HepG2 (cell line): Measurements from ENCODE around the gene CD72. TPM values are rescaled to one million over a fixed set of nuclear protein-coding genes. Genes with fewer than 3 reads are reported as not detected.

Experiments
- BATF2 ChIP-seq: sonication (generic); formaldehyde crosslinking; IDR thresholded peaks from 2 replicates; pipeline ENCODE4 v1.8.0; 2022; ENCODE audit warnings: mild to moderate bottlenecking, missing genetic modification reagents, moderate library complexity
- E2F1 ChIP-seq: sonication (generic); formaldehyde crosslinking; IDR thresholded peaks from 2 replicates; pipeline ENCODE4 v1.5.0; 2020; ENCODE audit warnings: missing genetic modification reagents
- ETV6 ChIP-seq: sonication (generic); formaldehyde crosslinking; conservative IDR thresholded peaks from 2 replicates; pipeline ENCODE4 v1.4.0; 2020; ENCODE audit warnings: missing genetic modification reagents
- FOSL2 ChIP-seq: sonication (generic); formaldehyde crosslinking; IDR thresholded peaks from 2 replicates; pipeline ENCODE4 v1.4.0; 2020; ENCODE audit warnings: missing genetic modification reagents
- HNF4G ChIP-seq, 2 experiments: sonication (generic) in 1 of 2; formaldehyde crosslinking in 1 of 2; IDR thresholded peaks; 2 replicates each; pipeline versions ENCODE4 v1.4.0 to v1.6.1; 2011 to 2020; ENCODE audit warnings: borderline replicate concordance in 2 of 2, low read depth in 2 of 2, mild to moderate bottlenecking in 2 of 2, low read length in 1 of 2, missing genetic modification reagents in 1 of 2, moderate library complexity in 1 of 2
- KLF9 ChIP-seq: IDR thresholded peaks from 2 replicates; pipeline ENCODE4 v1.6.1; 2016; ENCODE audit warnings: low read depth
- MTF1 ChIP-seq: sonication (generic); formaldehyde crosslinking; IDR thresholded peaks from 2 replicates; pipeline ENCODE4 v1.5.0; 2020; ENCODE audit warnings: missing genetic modification reagents
- NPAS2 ChIP-seq: sonication (generic); formaldehyde crosslinking; IDR thresholded peaks from 2 replicates; pipeline ENCODE4 v1.8.0; 2022; ENCODE audit warnings: mild to moderate bottlenecking, missing genetic modification reagents, borderline replicate concordance
- POLR2AphosphoS2 ChIP-seq: IDR thresholded peaks from 2 replicates; pipeline ENCODE4 v1.6.1; 2011; ENCODE audit warnings: low read depth, low read length, improper control_type of control experiment
- POLR2AphosphoS5 ChIP-seq: IDR thresholded peaks from 2 replicates; pipeline ENCODE4 v1.6.1; 2012; ENCODE audit warnings: low read depth, low read length
- SRSF4 ChIP-seq: fragments of 200-400 bp; formaldehyde crosslinking; IDR thresholded peaks from one replicate; pipeline ENCODE4 v1.6.1; 2018; ENCODE audit warnings: mild to moderate bottlenecking, low read depth, low read length, moderate library complexity; ENCODE audit not compliant: poor library complexity, severe bottlenecking
- STAT6 ChIP-seq: sonication (generic); formaldehyde crosslinking; IDR thresholded peaks from 2 replicates; pipeline ENCODE4 v1.4.0; 2020; ENCODE audit warnings: missing genetic modification reagents, mild to moderate bottlenecking, borderline replicate concordance
- ZNF225 ChIP-seq: sonication (generic); formaldehyde crosslinking; IDR thresholded peaks from 2 replicates; pipeline ENCODE4 v1.4.0; 2020; ENCODE audit warnings: mild to moderate bottlenecking, missing genetic modification reagents
- ZNF280B ChIP-seq: sonication (generic); formaldehyde crosslinking; IDR thresholded peaks from 2 replicates; pipeline ENCODE4 v1.5.0; 2020; ENCODE audit warnings: missing genetic modification reagents, mild to moderate bottlenecking, borderline replicate concordance
- ZNF296 ChIP-seq: sonication (generic); formaldehyde crosslinking; conservative IDR thresholded peaks from 2 replicates; pipeline ENCODE4 v1.5.0; 2020; ENCODE audit warnings: mild to moderate bottlenecking, missing genetic modification reagents
- ZNF567 ChIP-seq: sonication (generic); formaldehyde crosslinking; IDR thresholded peaks from 2 replicates; pipeline ENCODE4 v1.8.1; 2023; ENCODE audit warnings: mild to moderate bottlenecking, missing genetic modification reagents, borderline replicate concordance
- ZNF672 ChIP-seq: sonication (generic); formaldehyde crosslinking; IDR thresholded peaks from 2 replicates; pipeline ENCODE4 v1.8.1; 2022; ENCODE audit warnings: missing genetic modification reagents
- ZNF710 ChIP-seq: sonication (generic); formaldehyde crosslinking; IDR thresholded peaks from 2 replicates; pipeline ENCODE4 v1.5.0; 2020; ENCODE audit warnings: mild to moderate bottlenecking, missing genetic modification reagents, borderline replicate concordance
- ZNF839 ChIP-seq: sonication (generic); formaldehyde crosslinking; IDR thresholded peaks from 2 replicates; pipeline ENCODE4 v1.4.0; 2020; ENCODE audit warnings: missing genetic modification reagents, mild to moderate bottlenecking, borderline replicate concordance
- polyA plus RNA-seq, 8 experiments: library from polyadenylated mRNA; depleted of rRNA in 3 of 8; stranded (reverse) in 7 of 8; unstranded in 1 of 8; fragments of >200 nt; fragmentation: Illumina TruSeq in 4 of 8; extraction: Trizol in 4 of 8; gene quantifications; 2 replicates each; pipeline versions ENCODE4 v1.2.1 to v1.2.3, GENCODE V29; 2011 to 2016; ENCODE audit warnings: low read depth in 4 of 8, missing spikeins in 1 of 8, mixed read lengths in 1 of 8; ENCODE audit not compliant: insufficient read depth in 1 of 8
- total RNA-seq, 5 experiments: library from RNA; depleted of rRNA; stranded (reverse); fragments of >200 nt; fragmentation: Illumina TruSeq; extraction: Trizol; gene quantifications; 2 replicates each; pipeline ENCODE4 v1.2.3, GENCODE V29; 2016; ENCODE audit warnings: low read depth in 1 of 5

Gene CD72
- total and polyA plus RNA-seq, 2 of the 13 experiments (the other 11 are each of a cell fraction or from before 2014, with no cell fraction given), result 0.18 to 1.1 TPM

- TF ChIP-seq STAT6 (CRISPR knock-in tag), result peak; percentile 90
- peak; percentile 53; the same call in 1 of the 2 replicates for TF ChIP-seq ZNF839 (CRISPR knock-in tag)
- TF ChIP-seq BATF2 (CRISPR knock-in tag), result no peak; the same call in none of the 2 replicates
- peak; percentile 87 for TF ChIP-seq E2F1
- peak; percentile 62; the same call in 1 of the 2 replicates for TF ChIP-seq KLF9
- TF ChIP-seq POLR2AphosphoS5, result peak; percentile 71
- TF ChIP-seq MTF1 (CRISPR knock-in tag), result peak; percentile 94; the same call in 1 of the 2 replicates
- TF ChIP-seq SRSF4, result no peak
- TF ChIP-seq NPAS2 (CRISPR knock-in tag), result 0 out of 2 replicates have a peak, but pooled peaks have one; percentile 74
- TF ChIP-seq HNF4G (IDR thresholded peaks at IDR 0.05; ENCODE audit: borderline replicate concordance, low read depth, low read length), result peak; percentile 90
- TF ChIP-seq HNF4G (CRISPR knock-in tag; IDR thresholded peaks at IDR 0.05; ENCODE audit: borderline replicate concordance, low read depth), result peak; percentile 93
- TF ChIP-seq POLR2AphosphoS2, result no peak
- TF ChIP-seq ZNF296 (CRISPR knock-in tag), result no peak
- TF ChIP-seq FOSL2 (CRISPR knock-in tag), result peak; percentile 80
- 0 out of 2 replicates have a peak, but pooled peaks have one; percentile 56 for TF ChIP-seq ETV6 (CRISPR knock-in tag)
- peak; percentile 69; the same call in 1 of the 2 replicates for TF ChIP-seq ZNF567 (CRISPR knock-in tag)
- TF ChIP-seq ZNF710 (CRISPR knock-in tag), result peak; percentile 83; the same call in 1 of the 2 replicates
- TF ChIP-seq ZNF280B, result peak; percentile 64
- TF ChIP-seq ZNF672 (CRISPR knock-in tag), result 0 out of 2 replicates have a peak, but pooled peaks have one; percentile 87
- peak; percentile 89 for TF ChIP-seq ZNF225 (CRISPR knock-in tag)
These were observed 39.4 kb upstream of the CD72 start, which contains the start of gene RMRP (continued) for GRCh38 chr9:35657546-35658136.
